ENCODE results near the gene SLC39A12. TPM values are rescaled to one million over a fixed set of nuclear protein-coding genes. Genes with fewer than 3 reads are reported as not detected.

SLC39A12 gene
- total RNA-seq, 1 donor from 2014 or later = not detected

- DNase-seq (ENCODE audit: low read depth, low spot score) = no peak
Observed at GRCh38 chr10:17961551-17962422, 10.1 kb downstream of the SLC39A12 start.

- DNase-seq (ENCODE audit: low read depth, low spot score) = no peak
Observed at GRCh38 chr10:17963431-17963830, 11.7 kb downstream of the SLC39A12 start.

- DNase-seq (ENCODE audit: low read depth, low spot score) = no peak
Observed at GRCh38 chr10:17965649-17966235, 14.0 kb downstream of the SLC39A12 start.

- no peak for DNase-seq (ENCODE audit: low read depth, low spot score)
Observed at GRCh38 chr10:17974505-17974904, 22.8 kb downstream of the SLC39A12 start.

- DNase-seq (ENCODE audit: low read depth, low spot score) = no peak
Observed at GRCh38 chr10:17980846-17981565, 29.3 kb downstream of the SLC39A12 start.

GRCh38 chr10:17981766-17982380 lies 30.2 kb downstream of the SLC39A12 start:
- no peak for DNase-seq (ENCODE audit: low read depth, low spot score)

- DNase-seq (ENCODE audit: low read depth, low spot score) = no peak
Observed at GRCh38 chr10:17984056-17984455, 32.3 kb downstream of the SLC39A12 start.

- DNase-seq (ENCODE audit: low read depth, low spot score) = no peak
Observed at GRCh38 chr10:17984563-17984962, 32.8 kb downstream of the SLC39A12 start.

- no peak for DNase-seq (ENCODE audit: low read depth, low spot score)
Observed at GRCh38 chr10:17989908-17990767, 38.4 kb downstream of the SLC39A12 start.

- DNase-seq (ENCODE audit: low read depth, low spot score) = no peak
Observed at GRCh38 chr10:17992266-17992665, 40.5 kb downstream of the SLC39A12 start.

GRCh38 chr10:17993361-17993760 lies 41.6 kb downstream of the SLC39A12 start:
- DNase-seq (ENCODE audit: low read depth, low spot score) = no peak

- DNase-seq (ENCODE audit: low read depth, low spot score) = no peak
Observed at GRCh38 chr10:18000601-18001000, 48.9 kb downstream of the SLC39A12 start.

- no peak for DNase-seq (ENCODE audit: low read depth, low spot score)
Observed at GRCh38 chr10:18005445-18005780, 53.7 kb downstream of the SLC39A12 start.

GRCh38 chr10:18005781-18006456 lies 54.2 kb downstream of the SLC39A12 start:
- DNase-seq (ENCODE audit: low read depth, low spot score) = peak; percentile 32

- no peak for DNase-seq (ENCODE audit: low read depth, low spot score)
Observed at GRCh38 chr10:18008986-18009385, 57.3 kb downstream of the SLC39A12 start.

GRCh38 chr10:18010050-18010449 lies 58.3 kb downstream of the SLC39A12 start:
- DNase-seq (ENCODE audit: low read depth, low spot score) = no peak

- no peak for DNase-seq (ENCODE audit: low read depth, low spot score)
Observed at GRCh38 chr10:18020523-18020922, 68.8 kb downstream of the SLC39A12 start.

GRCh38 chr10:18021725-18022480 lies 70.2 kb downstream of the SLC39A12 start:
- DNase-seq (ENCODE audit: low read depth, low spot score) = no peak

- DNase-seq (ENCODE audit: low read depth, low spot score) = no peak
Observed at GRCh38 chr10:18043148-18044006, 91.7 kb downstream of the SLC39A12 start.
